Keratinocyte (primary cell): ENCODE results near the gene CLSTN2. TPM values are rescaled to one million over a fixed set of nuclear protein-coding genes. Genes with fewer than 3 reads are reported as not detected.
A peak's percentile ranks its signal among the peaks of the same experiment; 100 is the strongest.

Source experiments
- DNase-seq: peaks from one replicate; pipeline ENCODE4 v3.0.0-alpha.2; 2011; ENCODE audit warnings: low read depth, missing footprints, low spot score
- FAIRE-seq: peaks from 2 replicates; lab custom pipeline; 2011; peaks lifted over from hg19 to GRCh38; lab: Jason Lieb, UNC
- H2AFZ ChIP-seq: 2 replicates; pipeline ENCODE4 v1.6.0; 2012; ENCODE audit warnings: low read length, control low read depth, inconsistent platforms; ENCODE audit not compliant: control insufficient read depth
- H3K27ac ChIP-seq: 2 replicates; pipeline ENCODE4 v1.5.1; 2011; ENCODE audit warnings: low read length; ENCODE audit not compliant: control insufficient read depth, insufficient read depth
- H3K27me3 ChIP-seq: 3 replicates; pipeline ENCODE4 v1.6.0; 2011; ENCODE audit warnings: low read length; ENCODE audit not compliant: control insufficient read depth, insufficient read depth; ENCODE audit errors: extremely low read depth
- H3K36me3 ChIP-seq, 2 experiments: 2 replicates in 1 of 2; 3 replicates in 1 of 2; pipeline ENCODE4 v1.5.1; 2011; ENCODE audit warnings: low read length in 2 of 2, mild to moderate bottlenecking in 1 of 2; ENCODE audit not compliant: control insufficient read depth in 2 of 2, insufficient read depth in 2 of 2; ENCODE audit errors: extremely low read depth in 1 of 2
- H3K4me1 ChIP-seq: 3 replicates; pipeline ENCODE4 v1.5.1; 2011; ENCODE audit warnings: low read length; ENCODE audit not compliant: control insufficient read depth, insufficient read depth; ENCODE audit errors: extremely low read depth
- H3K4me2 ChIP-seq: 3 replicates; pipeline ENCODE4 v1.6.0; 2011; ENCODE audit warnings: low read depth, low read length; ENCODE audit not compliant: control insufficient read depth, insufficient read depth; ENCODE audit errors: extremely low read depth
- H3K4me3 ChIP-seq, 3 experiments: fragments of 200-600 bp in 1 of 3; sonication (generic) in 1 of 3; 2 replicates in 2 of 3; 3 replicates in 1 of 3; pipeline ENCODE4 v1.5.1; 2011 to 2016; ENCODE audit warnings: low read length in 3 of 3, mild to moderate bottlenecking in 3 of 3, control low read depth in 2 of 3, inconsistent platforms in 1 of 3, low read depth in 1 of 3, mixed read lengths in 1 of 3, mixed run types in 1 of 3, moderate library complexity in 1 of 3; ENCODE audit not compliant: control insufficient read depth in 2 of 3, insufficient read depth in 2 of 3; ENCODE audit errors: extremely low read depth in 1 of 3
- H3K79me2 ChIP-seq: 2 replicates; pipeline ENCODE4 v1.6.0; 2012; ENCODE audit warnings: low read length; ENCODE audit not compliant: control insufficient read depth, insufficient read depth
- H3K9ac ChIP-seq: 3 replicates; pipeline ENCODE4 v1.6.0; 2011; ENCODE audit warnings: low read length; ENCODE audit not compliant: control insufficient read depth, insufficient read depth; ENCODE audit errors: extremely low read depth
- H3K9me1 ChIP-seq: 3 replicates; pipeline ENCODE4 v1.6.0; 2011; ENCODE audit warnings: low read length; ENCODE audit not compliant: control insufficient read depth, insufficient read depth; ENCODE audit errors: extremely low read depth
- H3K9me3 ChIP-seq: 2 replicates; pipeline ENCODE4 v1.5.1; 2012; ENCODE audit warnings: low read depth, low read length; ENCODE audit not compliant: control insufficient read depth
- H4K20me1 ChIP-seq: 3 replicates; pipeline ENCODE4 v1.6.0; 2011; ENCODE audit warnings: low read length; ENCODE audit not compliant: control insufficient read depth, insufficient read depth; ENCODE audit errors: extremely low read depth
- CTCF ChIP-seq, 3 experiments: IDR thresholded peaks in 1 of 3; conservative IDR thresholded peaks in 1 of 3; optimal IDR thresholded peaks in 1 of 3; 2 replicates in 2 of 3; 3 replicates in 1 of 3; pipeline versions ENCODE3 to v1.5.1; 2011; ENCODE audit warnings: low read length in 3 of 3, mild to moderate bottlenecking in 3 of 3, moderate library complexity in 2 of 3, control low read depth in 1 of 3, inconsistent platforms in 1 of 3; ENCODE audit not compliant: insufficient read depth in 2 of 3; ENCODE audit errors: extremely low read depth in 1 of 3
- EZH2 ChIP-seq: IDR thresholded peaks from one replicate; pipeline ENCODE4 v1.6.1; 2012; ENCODE audit warnings: inconsistent platforms, mild to moderate bottlenecking, low read length, moderate library complexity
- dilution Hi-C: fragments of 300-500 bp; cut with MboI; formaldehyde crosslinking; loops from one replicate; pipeline ENCODE4 v1.7.0; 2020; ENCODE audit warnings: low sequenced_read_pairs; ENCODE audit not compliant: extremely low pct_ligation_motif_present
- polyA plus RNA-seq, 5 experiments: library from polyadenylated mRNA; depleted of rRNA in 3 of 5; stranded (reverse) in 3 of 5; stranded (forward) in 1 of 5; unstranded in 1 of 5; fragments of >200 nt; gene quantifications; 1 replicate in 1 of 5; 2 replicates in 3 of 5; 3 replicates in 1 of 5; pipeline versions ENCODE4 v1.2.1 to v1.2.3, GENCODE V29; 2011 to 2012; ENCODE audit warnings: missing spikeins in 2 of 5, low read depth in 1 of 5, low replicate concordance in 1 of 5

CLSTN2 gene
- polyA plus RNA-seq, 1 donor (not counting 4 experiments of a cell fraction or from before 2014, with no cell fraction given), result 0.09 TPM

- H3K9me3 ChIP-seq, result no peaks in the 10 kb centered on the region
- no peak for TF ChIP-seq CTCF (optimal IDR thresholded peaks at IDR 0.05 in 1 of 3, IDR thresholded peaks at IDR 0.05 in 1 of 3, conservative IDR thresholded peaks at IDR 0.05 in 1 of 3; ENCODE audit: extremely low read depth in 1 of 3, insufficient read depth in 2 of 3, low read length in 3 of 3)
- TF ChIP-seq EZH2, result no peak
- no peaks in the 10 kb centered on the region for H3K36me3 ChIP-seq
- DNase-seq, result no peak
- no peak overlapping the region for H3K9ac ChIP-seq
- H3K4me3 ChIP-seq, result no peak overlapping the region
- dilution Hi-C loops, result no loop called here
- no peak for FAIRE-seq
- no peaks in the 10 kb centered on the region for H3K79me2 ChIP-seq
- H3K4me2 ChIP-seq, result no peak overlapping the region
- no peak overlapping the region for H3K27ac ChIP-seq
- H3K9me1 ChIP-seq, result no peaks in the 10 kb centered on the region
- peak overlapping the region; percentile 5 for H2AFZ ChIP-seq
- no peaks in the 10 kb centered on the region for H3K4me1 ChIP-seq
- no peaks in the 10 kb centered on the region for H4K20me1 ChIP-seq
- no peaks in the 10 kb centered on the region for H3K27me3 ChIP-seq
These were observed 453.4 kb downstream of the CLSTN2 start for GRCh38 chr3:140388202-140388922.

- H3K9me3 ChIP-seq, result no peaks in the 10 kb centered on the region
- dilution Hi-C loops, result no loop called here
- no peak overlapping the region for H3K4me3 ChIP-seq
- H3K79me2 ChIP-seq, result no peaks in the 10 kb centered on the region
- H3K27ac ChIP-seq, result no peak overlapping the region
- no peaks in the 10 kb centered on the region for H3K36me3 ChIP-seq
- no peak for TF ChIP-seq CTCF (optimal IDR thresholded peaks at IDR 0.05 in 1 of 3, IDR thresholded peaks at IDR 0.05 in 1 of 3, conservative IDR thresholded peaks at IDR 0.05 in 1 of 3; ENCODE audit: extremely low read depth in 1 of 3, insufficient read depth in 2 of 3, low read length in 3 of 3)
- no peak for TF ChIP-seq EZH2
- DNase-seq (no peak), FAIRE-seq (no peak)
- H3K9ac ChIP-seq, result no peak overlapping the region
- no peak overlapping the region for H3K4me2 ChIP-seq
- H3K9me1 ChIP-seq, result no peaks in the 10 kb centered on the region
- H3K4me1 ChIP-seq, result peaks cover 10% of the 10 kb centered on the region
- no peaks in the 10 kb centered on the region for H4K20me1 ChIP-seq
- no peak overlapping the region for H2AFZ ChIP-seq
- no peaks in the 10 kb centered on the region for H3K27me3 ChIP-seq
These were observed 456.1 kb downstream of the CLSTN2 start for GRCh38 chr3:140391061-140391460.
